GM21367 (cell line): ENCODE measurements around the gene BNC2.

Experiments
- ATAC-seq: cut with Tn5 transposase; IDR thresholded peaks from one replicate; pipeline ENCODE4 v1.9.1; 2021; ENCODE audit not compliant: unreplicated experiment

The BNC2 gene

DNA sequence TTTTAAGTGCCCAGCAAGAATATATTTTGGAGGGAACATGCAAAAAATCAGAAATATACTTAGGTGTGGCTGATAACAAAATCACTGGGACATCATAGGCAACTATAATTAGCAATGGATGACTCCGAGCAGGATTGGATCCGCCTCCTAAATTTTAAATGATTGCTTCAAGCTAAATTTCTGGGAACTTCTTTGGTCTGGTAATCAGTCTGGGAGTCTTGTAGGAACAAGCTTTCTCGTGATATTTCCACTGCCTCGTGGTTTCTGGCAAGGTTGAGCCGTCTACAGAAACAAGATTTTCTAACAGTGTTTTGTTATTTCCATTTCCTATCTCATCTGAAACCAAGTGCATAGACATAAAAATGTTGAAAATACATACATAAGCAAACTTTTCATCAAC lies 232.6 kb downstream of the BNC2 start:
- no peak for ATAC-seq

DNA sequence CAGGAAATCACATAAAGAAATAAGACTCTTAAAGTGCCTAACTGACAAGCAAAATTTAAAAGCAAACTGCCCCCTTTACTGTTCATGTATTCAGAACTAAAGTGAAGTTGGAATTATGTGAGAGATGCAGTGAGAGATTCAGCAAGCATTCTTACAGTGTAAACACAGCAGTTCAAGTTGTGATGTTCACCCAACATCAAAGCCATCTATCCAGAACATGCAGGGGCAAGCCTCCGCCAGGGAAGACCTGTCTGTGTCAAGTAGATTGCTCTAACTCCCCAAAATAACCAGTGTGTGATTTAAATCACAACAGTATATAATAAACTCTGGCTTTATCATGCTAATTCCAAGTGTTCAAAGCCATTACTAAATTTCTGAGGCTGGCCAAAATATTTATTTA lies 233.3 kb downstream of the BNC2 start:
- ATAC-seq, result no peak

DNA sequence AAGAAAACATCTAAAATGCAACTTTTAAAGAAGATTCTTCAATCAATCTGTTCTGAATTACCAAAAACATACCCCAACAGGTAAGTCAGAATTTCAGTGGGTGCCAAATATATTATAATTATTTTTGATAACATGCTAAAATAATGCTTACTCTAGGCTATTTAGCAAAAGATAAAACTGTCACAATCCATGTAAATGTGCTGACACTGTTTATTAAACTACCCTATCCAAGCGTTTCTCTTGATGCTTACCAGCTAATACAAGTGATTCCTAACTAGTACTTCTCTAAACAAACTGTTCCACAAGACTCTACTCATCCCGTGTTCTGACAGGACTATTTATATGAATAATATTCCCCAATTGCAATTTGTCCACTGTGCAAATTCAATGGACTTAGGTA lies 236.7 kb downstream of the BNC2 start:
- no peak for ATAC-seq

DNA sequence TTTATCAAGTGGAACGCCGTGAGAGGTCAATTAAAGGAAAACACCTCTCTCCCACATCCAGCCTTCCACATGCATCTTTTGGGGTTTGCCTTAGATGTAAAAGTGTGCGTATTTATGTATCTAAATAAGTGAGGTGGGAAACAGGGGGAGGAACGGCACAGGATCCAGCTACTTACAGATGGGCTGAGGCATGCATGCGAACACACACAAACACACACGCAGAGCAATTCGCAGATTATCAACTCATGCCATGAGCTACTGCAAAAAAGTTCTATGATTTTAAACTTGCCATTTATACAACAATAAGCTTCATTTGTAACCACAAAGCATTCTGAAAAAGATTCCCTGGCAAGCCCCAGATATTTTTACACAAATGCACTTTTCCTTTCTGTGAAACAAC lies 242.1 kb downstream of the BNC2 start:
- no peak for ATAC-seq

DNA sequence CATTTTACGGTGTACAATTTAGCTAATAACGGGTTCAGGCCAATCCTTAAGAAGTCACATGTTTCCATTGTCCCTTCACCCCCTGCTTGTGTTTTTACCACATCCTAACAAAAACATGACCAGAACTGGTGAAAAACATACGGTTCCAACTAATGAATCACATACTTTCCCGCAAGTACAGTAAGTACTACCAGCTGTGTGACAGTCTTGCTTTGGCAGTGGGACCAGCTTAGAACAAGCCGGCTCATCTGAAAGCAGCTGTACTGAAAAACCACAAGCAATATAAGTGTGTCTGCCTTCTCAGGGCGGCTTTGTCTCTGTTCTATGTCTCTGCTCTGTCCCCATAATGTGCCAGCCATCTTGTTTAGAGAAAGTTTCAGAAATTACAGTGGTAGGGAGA lies 242.5 kb downstream of the BNC2 start:
- no peak for ATAC-seq

DNA sequence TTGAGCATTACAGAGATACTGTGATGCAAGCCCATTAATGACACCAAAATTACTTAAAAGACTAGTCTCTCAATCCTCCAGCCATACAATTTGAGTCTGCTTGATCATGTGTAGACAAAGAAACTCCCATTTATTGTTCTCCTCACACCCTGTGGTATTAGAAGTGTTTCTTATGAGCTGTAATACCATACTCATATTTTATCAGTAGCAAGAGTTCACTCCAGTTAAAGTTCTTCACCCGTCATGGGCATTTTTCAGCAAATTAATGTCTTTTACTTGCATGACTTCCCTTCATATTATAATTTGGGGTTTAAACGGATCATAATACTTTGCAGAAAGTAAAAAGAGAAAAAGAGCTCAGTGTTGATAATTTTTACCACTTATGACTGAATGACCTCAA lies 242.9 kb downstream of the BNC2 start:
- ATAC-seq, result no peak

DNA sequence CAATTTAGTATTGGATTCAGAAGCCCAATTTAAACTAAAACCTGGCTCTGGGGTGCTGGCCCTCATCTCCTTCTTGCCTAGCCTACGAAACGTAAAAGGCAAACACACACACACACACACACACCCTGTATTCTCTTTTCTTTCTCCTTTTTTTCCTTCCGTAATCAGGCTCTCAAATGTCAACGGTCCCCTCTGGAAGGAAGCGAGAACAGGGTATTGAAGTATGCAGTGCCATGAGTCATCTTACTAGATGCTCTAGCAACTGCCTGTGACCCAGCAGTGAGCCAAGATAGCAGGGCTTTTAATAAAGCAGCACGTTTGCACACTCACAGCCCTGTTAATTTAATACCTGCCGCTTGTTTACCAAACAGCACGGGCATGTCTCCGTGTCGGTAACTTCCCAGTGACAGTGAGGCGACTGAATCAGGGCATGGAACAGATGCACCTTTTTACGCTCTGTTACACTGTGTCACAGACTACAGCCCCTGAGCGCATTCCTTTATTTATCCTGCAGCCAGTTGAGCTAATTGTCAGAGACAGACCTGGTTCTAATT lies 243.8 kb downstream of the BNC2 start:
- no peak for ATAC-seq

DNA sequence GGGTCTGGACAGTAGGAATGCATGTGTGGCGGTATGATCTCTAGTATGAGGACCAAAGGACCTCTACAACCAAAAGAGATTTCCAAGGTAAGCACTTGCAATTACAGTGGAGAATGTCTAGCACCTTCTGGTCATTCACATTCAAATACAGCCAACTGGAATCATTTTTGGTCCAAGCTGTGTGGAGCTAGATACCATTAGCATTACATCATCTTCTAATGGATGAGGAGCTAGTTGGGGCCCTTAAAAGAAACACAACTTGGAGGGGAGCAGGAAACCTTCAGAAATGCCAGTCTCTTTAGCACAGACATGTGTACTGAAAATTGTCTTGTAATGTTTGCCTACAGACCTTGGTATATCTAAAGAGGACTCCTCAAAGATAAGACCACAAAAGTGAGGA lies 244.7 kb downstream of the BNC2 start:
- ATAC-seq, result no peak

DNA sequence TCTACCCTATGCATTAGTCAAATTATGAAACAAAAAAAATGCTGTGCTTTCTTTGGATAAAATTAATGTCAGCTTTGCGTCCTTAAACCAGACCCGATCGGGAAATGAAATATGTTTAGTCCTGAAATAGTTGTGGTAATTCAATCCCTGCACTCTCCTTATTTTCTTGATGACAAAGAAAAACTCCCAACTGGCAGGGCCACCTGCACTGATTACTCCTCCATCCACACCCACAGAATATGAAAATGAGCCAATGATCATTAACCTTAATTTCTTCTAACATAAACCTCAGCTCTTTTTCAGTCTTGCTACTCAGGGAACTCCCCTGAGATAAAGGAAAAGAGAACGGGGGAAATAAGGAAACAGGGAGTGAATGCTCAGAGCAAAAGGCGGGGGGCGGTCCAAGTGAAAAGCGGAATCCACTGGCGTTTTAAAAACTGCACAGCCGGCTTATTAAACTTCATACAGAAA lies 245.3 kb downstream of the BNC2 start:
- no peak for ATAC-seq

DNA sequence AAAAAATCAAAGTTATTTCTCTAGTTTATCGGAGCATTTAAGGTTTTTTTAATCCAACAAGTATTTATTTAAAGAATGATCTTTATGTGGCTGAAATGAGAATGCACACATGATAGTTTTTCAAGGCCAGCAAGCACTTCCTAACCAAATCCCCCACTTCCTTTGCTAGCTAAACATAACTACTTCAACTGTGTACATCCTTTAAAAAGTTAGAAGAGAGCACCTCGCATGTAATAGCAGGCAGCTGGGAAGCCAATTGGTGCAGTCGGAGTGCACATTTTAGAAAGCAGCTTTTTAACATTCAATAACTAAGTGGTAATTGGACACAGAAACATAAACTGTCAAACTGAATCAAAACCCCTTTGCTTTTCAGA lies 245.7 kb downstream of the BNC2 start:
- ATAC-seq, result no peak

DNA sequence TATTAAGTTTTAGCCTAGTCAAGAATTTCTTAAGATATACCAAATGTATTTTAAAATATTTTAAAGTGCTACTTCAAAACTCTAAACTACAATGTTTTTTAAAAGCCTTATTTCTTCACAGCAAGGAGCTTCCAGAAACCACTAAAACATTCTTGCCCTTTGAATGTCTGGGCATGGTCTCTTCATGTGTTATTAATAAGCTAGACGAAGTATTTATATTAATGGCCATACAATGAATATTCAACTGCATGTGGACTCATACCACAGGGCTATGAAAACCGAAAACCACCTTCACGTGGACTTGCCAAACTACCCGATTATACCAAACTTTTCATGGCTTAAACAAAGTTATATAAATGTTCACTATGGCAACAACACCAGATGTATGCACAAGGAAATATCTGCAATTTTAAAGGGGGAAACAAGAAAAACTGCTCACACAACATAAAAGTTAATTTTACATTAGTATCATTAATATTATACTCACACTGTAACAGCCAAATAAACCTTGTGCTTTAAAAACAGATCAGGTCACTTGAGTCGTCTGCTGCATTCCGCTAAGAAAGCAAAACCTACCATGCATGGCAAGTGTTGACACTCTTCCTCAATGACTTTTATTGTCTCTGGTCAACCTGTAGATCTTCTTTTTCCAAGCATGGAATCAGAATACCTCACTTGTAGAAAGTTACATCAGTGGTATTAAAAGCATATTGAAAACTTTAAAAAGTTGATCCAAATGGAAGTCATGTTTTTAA lies 246.3 kb downstream of the BNC2 start:
- ATAC-seq, result no peak

DNA sequence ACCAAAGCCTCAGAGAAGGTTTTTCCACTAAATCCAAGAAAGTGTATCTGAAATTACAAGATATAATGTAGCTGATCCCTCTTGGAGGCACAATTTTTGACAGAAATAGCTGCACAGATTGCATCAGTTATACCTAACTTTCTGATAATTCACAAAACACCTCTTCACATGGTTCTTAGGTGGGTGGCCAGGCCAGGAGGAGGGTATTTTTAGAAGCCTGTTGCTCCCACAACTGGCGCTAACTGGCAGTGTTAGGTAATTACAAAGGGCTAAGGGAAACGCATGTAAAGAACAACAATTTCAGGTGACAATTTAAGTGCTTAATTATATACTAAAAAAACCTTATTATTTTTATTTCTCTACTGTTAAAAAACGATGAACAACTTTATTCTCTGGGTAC lies 247.9 kb downstream of the BNC2 start:
- no peak for ATAC-seq

DNA sequence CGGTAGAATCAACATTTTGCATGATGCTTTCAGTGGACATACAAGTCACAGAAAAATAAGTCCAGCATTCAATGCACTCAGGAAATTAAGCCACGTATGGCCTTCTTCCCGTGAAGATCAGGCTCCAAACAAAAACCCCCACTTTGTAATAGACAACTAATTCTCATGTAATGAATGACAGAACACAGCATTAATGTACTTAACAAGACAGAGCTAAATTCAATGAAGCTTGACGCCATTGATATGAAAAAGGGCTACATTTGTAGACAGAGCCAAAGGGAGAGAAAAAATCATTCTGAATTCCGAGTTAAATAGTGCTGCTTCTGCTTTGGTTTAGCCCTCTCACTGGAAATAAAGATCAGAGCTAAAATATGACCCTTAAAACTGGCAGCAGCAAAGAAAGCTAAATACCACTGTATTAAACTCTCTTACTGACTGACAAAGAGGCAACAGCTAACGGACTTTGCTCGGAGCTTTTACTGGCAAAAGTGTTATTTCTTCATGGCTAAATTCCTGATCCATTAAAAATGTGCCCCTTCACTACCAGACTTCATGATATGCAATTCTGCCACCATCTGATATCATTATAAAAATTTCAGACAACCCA lies 250.5 kb downstream of the BNC2 start:
- ATAC-seq, result no peak

DNA sequence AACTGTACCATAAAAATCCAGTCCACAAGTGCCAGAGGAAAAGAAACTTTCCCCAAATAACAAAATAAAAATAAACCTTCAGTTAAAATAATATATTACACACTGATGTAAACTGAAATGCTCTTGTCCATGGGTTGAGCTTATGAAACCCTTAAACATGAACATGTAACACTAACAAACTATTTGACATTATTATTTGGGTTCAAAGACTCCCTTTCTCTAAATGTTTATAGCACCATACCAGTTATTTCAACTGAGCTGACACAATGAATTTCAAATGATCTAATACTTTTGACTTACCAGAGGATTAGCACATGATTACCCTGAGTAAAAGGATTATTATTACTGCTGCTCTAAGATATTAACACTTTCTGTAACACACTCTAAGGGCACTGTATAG lies 251.1 kb downstream of the BNC2 start:
- ATAC-seq, result no peak

DNA sequence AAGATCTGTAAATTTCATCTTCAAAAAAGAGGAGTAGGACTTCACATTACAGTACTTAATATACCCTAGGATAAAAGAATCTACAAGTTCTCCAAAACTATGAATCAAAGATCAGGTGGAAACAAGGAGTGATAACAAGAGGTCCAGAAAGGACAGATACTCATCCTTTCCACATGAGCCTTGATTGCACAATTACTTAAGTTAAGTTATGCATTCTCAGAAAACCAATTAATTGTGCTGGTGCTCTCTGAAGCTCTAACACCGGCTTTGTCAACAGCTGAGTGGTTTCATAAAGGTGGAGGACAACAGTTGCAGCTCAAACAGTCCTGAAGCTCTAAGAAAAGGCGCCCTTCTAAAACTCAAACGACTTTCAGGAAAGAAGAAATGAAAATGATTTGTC lies 251.9 kb downstream of the BNC2 start:
- ATAC-seq, result no peak

DNA sequence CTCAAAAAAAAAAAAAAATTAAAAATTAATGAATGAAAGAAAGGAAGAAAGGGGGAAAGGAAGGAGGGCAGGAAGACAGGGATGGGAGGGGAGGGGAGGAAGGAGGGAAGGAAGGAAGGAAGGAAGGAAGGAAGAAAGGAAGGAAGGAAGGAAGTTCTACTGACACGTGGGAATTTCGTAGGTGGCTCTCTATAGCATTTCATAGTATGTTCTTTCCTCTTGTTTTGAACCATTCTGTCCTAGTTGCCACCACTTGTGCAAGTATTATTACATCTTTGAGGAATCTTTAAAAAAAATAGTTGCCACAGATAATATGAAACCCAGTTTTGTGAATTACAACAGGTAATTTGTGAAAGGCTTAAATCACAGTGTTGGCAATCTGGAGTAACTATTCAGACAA lies 253.8 kb downstream of the BNC2 start:
- ATAC-seq, result no peak

DNA sequence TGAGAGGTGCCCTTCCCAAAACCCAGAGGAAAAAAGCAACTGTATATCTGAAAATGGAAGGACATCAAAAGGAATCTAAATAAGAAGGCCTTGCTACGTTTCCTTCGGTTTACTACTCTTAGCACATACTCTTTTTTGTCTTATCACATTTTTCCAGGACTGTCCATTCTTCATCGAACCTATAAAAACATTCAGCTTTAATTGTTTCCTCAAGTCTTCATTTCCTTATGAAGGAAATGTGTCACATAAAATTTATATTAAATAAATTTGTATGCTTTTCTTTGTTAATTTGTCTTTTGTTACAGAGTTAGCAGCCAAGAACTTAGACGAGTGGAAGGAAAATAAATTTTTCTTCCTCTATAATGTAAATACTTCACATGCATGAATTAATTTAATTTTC lies 255.0 kb downstream of the BNC2 start:
- no peak for ATAC-seq

DNA sequence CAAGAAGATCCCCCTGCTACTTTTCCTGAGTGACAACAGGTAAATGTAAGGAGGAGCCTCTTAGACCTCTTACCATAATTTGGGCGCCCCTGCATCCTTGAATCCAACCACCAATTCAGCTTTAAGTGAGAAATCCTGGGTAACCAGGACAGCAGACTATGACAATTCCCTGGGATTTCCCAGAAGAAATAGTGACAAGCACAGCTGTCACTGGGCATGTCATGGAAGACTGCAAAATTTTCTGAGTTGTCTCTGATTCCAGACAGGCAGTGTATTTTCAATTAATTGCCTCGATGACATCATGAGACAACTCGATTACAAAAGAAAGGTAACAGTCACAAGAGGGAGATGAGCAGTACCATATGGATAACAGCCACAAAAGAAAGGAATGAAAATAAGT lies 256.9 kb downstream of the BNC2 start:
- no peak for ATAC-seq

DNA sequence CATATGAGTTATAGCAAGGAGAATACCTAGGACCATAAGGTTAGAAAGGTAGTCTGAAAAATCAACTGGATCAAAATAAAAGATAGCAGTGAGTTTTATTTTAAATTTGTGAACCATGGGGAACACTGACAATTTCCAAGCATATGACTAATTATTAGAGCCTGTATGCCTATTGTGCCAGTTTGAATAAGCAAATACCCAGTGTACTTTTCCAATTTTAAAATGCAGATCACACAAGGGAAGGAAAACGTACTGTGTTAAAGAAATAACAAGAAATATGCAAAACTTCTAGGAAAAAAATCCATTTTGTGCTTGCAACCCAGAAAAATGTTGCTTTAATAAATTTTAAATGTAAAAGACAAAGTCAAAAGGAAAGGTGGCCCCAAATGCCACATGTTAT lies 257.4 kb downstream of the BNC2 start:
- ATAC-seq, result no peak

DNA sequence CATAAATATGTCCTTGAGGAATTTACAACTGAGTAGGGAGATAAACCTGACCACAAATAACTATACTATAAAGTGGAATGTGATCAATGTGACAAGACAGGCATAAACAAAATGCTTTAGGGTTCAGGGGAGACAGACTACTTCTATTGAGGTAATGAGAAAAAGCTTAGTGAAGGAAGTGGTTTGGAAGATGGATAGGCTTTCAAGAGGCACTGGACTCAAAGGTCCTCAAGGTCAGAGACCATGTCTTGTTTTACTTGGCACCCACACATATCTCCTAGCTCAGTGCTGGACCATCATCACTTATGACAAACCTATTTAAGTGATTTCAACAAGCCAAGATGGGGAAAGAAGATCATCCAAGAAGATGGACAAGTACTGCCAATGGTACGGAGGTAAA lies 257.8 kb downstream of the BNC2 start:
- no peak for ATAC-seq

DNA sequence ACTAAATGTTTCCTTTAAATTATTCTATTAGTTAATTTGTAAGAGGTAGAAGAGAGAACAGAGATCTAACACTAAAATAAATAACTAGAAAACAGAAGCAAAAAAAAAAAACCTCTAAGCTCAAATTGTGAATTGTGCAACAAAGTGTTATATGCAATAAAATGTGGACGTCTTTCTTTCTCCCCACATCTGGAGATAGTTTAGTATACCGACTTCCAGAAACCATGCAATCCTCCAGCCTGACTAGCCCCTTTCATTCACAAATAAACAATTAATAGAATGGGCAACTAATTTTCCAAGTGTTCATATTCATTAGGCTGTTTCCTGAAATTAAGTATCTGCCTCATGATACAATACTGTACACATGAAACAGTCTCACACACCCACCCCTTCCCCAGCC lies 258.5 kb downstream of the BNC2 start:
- no peak for ATAC-seq

DNA sequence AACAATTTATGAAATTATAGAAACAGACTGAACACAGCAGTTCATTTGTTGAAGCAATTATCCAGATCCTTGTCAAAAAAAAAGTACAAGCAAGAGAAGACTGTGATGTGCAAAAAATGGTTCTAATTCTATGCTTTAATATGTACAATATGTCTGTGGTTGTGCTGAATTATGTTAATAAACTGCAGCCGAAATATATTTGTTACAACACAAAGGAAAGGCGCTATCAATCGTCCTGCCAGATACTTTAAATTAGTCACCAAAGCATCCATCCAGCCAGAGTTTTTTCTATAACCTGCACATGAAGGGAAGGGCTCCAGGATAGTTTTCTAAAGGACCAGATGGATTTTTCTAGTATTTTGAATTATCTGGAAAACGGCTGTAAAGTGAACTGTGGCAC lies 259.5 kb downstream of the BNC2 start:
- no peak for ATAC-seq

DNA sequence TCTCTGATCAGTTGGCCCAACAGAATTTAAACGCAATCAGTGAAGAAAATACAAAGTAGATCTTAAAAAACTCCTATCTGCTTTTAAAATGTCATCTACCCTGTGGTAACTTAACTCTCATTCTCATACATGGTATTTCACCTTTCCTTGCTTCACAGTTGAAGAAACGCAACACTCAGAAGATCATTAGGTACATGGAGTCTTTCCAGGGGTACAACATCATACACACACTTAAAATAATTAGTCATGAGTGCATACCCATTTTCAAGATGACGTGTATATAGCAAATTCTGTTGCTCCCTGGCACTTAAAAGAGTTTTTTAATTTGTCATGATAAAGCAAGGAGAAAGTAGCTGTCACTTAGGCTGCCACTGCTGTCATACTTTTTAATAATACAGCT lies 259.9 kb downstream of the BNC2 start:
- ATAC-seq, result no peak
